Lower lobe of right lung (tissue), 2 donors: ENCODE results near the gene SLC2A10. TPM values are rescaled to one million over a fixed set of nuclear protein-coding genes. Genes with fewer than 3 reads are reported as not detected.

Experiments used
- ATAC-seq, 2 donors: fragments of 200-7000 bp; cut with Tn5 transposase; one replicate each; pipeline ENCODE4 v1.9.1; 2020 to 2022; ENCODE audit warnings: mild to moderate bottlenecking in 2 of 2, moderate library complexity in 2 of 2
- DNase-seq: peaks from one replicate; pipeline ENCODE4 v3.0.0-alpha.2; 2020
- H3K27ac ChIP-seq: fragments of 200-600 bp; one replicate; pipeline ENCODE4 v1.8.0; 2022
- H3K27me3 ChIP-seq: fragments of 200-600 bp; one replicate; pipeline ENCODE4 v1.8.0; 2022; ENCODE audit warnings: low read depth
- H3K36me3 ChIP-seq: fragments of 200-600 bp; one replicate; pipeline ENCODE4 v1.8.0; 2022; ENCODE audit warnings: mild to moderate bottlenecking
- H3K4me1 ChIP-seq: fragments of 200-600 bp; one replicate; pipeline ENCODE4 v1.8.0; 2022
- H3K4me3 ChIP-seq: fragments of 200-600 bp; one replicate; pipeline ENCODE4 v1.8.0; 2022; ENCODE audit warnings: mild to moderate bottlenecking
- H3K9me3 ChIP-seq: fragments of 200-600 bp; one replicate; pipeline ENCODE4 v1.8.0; 2022
- CTCF ChIP-seq: fragments of 200-600 bp; IDR thresholded peaks from one replicate; pipeline ENCODE4 v1.8.0; 2022; ENCODE audit warnings: antibody characterized with exemption, mild to moderate bottlenecking
- intact Hi-C: fragments of 100-400 bp; cut with DNase I; formaldehyde crosslinking; loops from one replicate; pipeline ENCODE4 v1.11.0; 2022
- total RNA-seq: library from RNA; stranded (reverse); fragmentation: NEBNext Ultra II Directional; extraction: Animal tissue kit (Norgen Biotek cat#: 25700); gene quantifications from one replicate; pipeline ENCODE4 v1.2.1, GENCODE V29; 2021
- donor health status: DM: no; HTN: yes; CAD: no; lungs with severe emphysema.

The SLC2A10 gene
- total RNA-seq, 1 donor from 2014 or later: 11.5 TPM

GRCh38 chr20:46774943-46775560, 65.6 kb downstream of the SLC2A10 start:
- intact Hi-C loops: no loop called here
- ATAC-seq: no peak
- H3K36me3 ChIP-seq: no peaks in the 10 kb centered on the region

GRCh38 chr20:46775806-46776205, 66.4 kb downstream of the SLC2A10 start:
- Histone ChIP-seq H3K27ac (no peak overlapping the region), H3K4me3 (no peak overlapping the region), H3K36me3 (no peaks in the 10 kb centered on the region), H3K9me3 (no peaks in the 10 kb centered on the region), H3K27me3 (peaks cover 44% of the 10 kb centered on the region), H3K4me1 (no peaks in the 10 kb centered on the region)
- TF ChIP-seq CTCF: no peak
- intact Hi-C loops: no loop called here
- no peak for ATAC-seq
- no peak for DNase-seq

More at GRCh38 chr20:46774943-46775560, 65.6 kb downstream of the SLC2A10 start:
- DNase-seq: no peak
- Histone ChIP-seq H3K27ac (no peak overlapping the region), H3K27me3 (peaks cover 41% of the 10 kb centered on the region), H3K4me3 (no peak overlapping the region), H3K9me3 (no peaks in the 10 kb centered on the region), H3K4me1 (no peaks in the 10 kb centered on the region)
- TF ChIP-seq CTCF: no peak

- H3K36me3 ChIP-seq: no peaks in the 10 kb centered on the region
- no peak for ATAC-seq
- H3K4me1 ChIP-seq: no peaks in the 10 kb centered on the region
- H3K9me3 ChIP-seq: no peaks in the 10 kb centered on the region
- no peak for DNase-seq
- H3K27me3 ChIP-seq: peaks cover 44% of the 10 kb centered on the region
- TF ChIP-seq CTCF: no peak
- no peak overlapping the region for H3K27ac ChIP-seq
- H3K4me3 ChIP-seq: no peak overlapping the region
- intact Hi-C loops: no loop called here
Measured at GRCh38 chr20:46777331-46777730, 67.9 kb downstream of the SLC2A10 start.

GRCh38 chr20:46779831-46780230, 70.4 kb downstream of the SLC2A10 start:
- Histone ChIP-seq H3K27me3 (peaks cover 20% of the 10 kb centered on the region), H3K36me3 (no peaks in the 10 kb centered on the region), H3K4me1 (no peaks in the 10 kb centered on the region), H3K4me3 (no peak overlapping the region), H3K27ac (no peak overlapping the region), H3K9me3 (no peaks in the 10 kb centered on the region)
- no peak for TF ChIP-seq CTCF
- intact Hi-C loops: no loop called here
- ATAC-seq (no peak), DNase-seq (no peak)

- H3K27ac ChIP-seq: no peak overlapping the region
- no peaks in the 10 kb centered on the region for H3K4me1 ChIP-seq
- ATAC-seq: no peak
Measured at GRCh38 chr20:46784436-46785127, 75.1 kb downstream of the SLC2A10 start.

More at GRCh38 chr20:46784436-46785127, 75.1 kb downstream of the SLC2A10 start:
- intact Hi-C loops: no loop called here
- no peak for TF ChIP-seq CTCF
- H3K4me3 ChIP-seq: no peak overlapping the region
- peaks cover 29% of the 10 kb centered on the region for H3K27me3 ChIP-seq
- no peaks in the 10 kb centered on the region for H3K36me3 ChIP-seq
- DNase-seq: no peak
- no peaks in the 10 kb centered on the region for H3K9me3 ChIP-seq

Other genes starting within 250 kb of the SLC2A10 start
- gene ZNF334, start 196.1 kb upstream of the SLC2A10 start, total RNA-seq: 4.7 TPM
- gene OCSTAMP, start 159.0 kb upstream of the SLC2A10 start, total RNA-seq: not detected
- gene SLC13A3, start 58.2 kb upstream of the SLC2A10 start, total RNA-seq: 2.0 TPM
- gene TP53RK, start 20.2 kb upstream of the SLC2A10 start, total RNA-seq: 11.9 TPM
- 3.5 TPM for gene EYA2, start 185.2 kb downstream of the SLC2A10 start, total RNA-seq